ENCODE results near the gene NUDCD3. TPM values are rescaled to one million over a fixed set of nuclear protein-coding genes. Genes with fewer than 3 reads are reported as not detected.

NUDCD3 gene
- polyA plus RNA-seq, 3 donors: 88.7 to 90.7 (median 90.4) TPM

- DNase-seq (ENCODE audit: low read depth in 3 of 3, low spot score in 2 of 3): no peak
Measured at GRCh38 chr7:44403176-44403759, 87.2 kb downstream of the NUDCD3 start.

DNA sequence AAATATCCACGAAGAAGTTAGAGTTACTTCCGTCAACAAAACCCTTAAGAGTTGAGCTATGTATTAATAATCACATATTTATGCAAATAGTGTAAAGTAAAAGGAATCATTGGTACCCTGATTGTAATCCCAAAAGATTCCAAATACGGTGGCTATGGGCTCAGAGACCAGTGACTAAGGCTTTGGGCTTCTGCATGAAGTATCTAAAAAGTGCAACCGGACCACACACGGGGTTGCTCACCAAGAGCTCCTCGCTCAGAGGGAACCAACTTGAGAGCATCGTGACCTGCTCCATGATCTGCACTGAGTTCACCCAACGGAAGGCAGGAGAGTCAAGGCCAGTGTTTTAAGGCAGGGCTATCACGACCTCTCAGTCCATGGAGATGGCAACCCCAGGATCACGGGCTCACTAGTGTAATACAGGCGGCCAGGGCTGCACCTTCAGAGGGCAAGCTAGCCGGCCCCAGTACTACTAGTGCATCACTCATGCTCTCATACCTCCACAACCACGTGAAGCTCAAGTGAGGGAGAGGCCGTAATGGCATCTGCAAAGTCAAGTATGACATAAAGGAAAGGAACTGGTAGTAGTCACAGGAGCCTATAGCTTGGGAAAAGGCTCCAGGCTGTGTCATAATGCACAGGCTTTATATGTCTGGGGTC lies 87.9 kb downstream of the NUDCD3 start:
- no peak for DNase-seq (ENCODE audit: low read depth in 3 of 3, low spot score in 2 of 3)

- no peak for DNase-seq (ENCODE audit: low read depth in 3 of 3, low spot score in 2 of 3)
Measured at GRCh38 chr7:44401692-44402091, 88.8 kb downstream of the NUDCD3 start.

DNA sequence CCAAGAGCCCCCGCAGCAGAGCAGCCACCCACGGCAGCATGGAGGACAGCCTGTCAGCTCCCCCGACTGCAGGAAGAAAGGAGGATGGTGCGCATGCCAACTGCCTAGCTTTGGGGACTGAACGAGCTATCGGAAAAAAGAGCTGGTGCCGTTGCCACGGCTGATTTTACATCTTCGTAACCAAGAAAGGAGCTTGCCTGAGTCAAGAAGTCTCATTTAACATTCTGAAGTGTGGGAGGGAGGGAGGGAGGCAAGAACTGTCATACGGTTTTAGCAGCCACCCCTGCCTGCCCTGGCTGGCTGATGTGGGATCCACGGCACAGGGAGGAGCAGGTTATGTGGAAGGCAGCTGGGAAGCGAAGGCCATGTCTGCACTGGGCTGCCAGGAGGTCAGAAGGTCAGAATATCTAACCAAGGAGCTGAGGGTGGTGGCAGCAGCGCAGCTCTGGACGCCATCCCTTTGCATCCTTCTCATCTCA lies 90.4 kb downstream of the NUDCD3 start:
- no peak for DNase-seq (ENCODE audit: low read depth in 3 of 3, low spot score in 2 of 3)

GRCh38 chr7:44398953-44399574 lies 91.4 kb downstream of the NUDCD3 start:
- DNase-seq (ENCODE audit: low read depth in 3 of 3, low spot score in 2 of 3): no peak

GRCh38 chr7:44398511-44398911 lies 91.9 kb downstream of the NUDCD3 start:
- DNase-seq (ENCODE audit: low read depth in 3 of 3, low spot score in 2 of 3): no peak

DNA sequence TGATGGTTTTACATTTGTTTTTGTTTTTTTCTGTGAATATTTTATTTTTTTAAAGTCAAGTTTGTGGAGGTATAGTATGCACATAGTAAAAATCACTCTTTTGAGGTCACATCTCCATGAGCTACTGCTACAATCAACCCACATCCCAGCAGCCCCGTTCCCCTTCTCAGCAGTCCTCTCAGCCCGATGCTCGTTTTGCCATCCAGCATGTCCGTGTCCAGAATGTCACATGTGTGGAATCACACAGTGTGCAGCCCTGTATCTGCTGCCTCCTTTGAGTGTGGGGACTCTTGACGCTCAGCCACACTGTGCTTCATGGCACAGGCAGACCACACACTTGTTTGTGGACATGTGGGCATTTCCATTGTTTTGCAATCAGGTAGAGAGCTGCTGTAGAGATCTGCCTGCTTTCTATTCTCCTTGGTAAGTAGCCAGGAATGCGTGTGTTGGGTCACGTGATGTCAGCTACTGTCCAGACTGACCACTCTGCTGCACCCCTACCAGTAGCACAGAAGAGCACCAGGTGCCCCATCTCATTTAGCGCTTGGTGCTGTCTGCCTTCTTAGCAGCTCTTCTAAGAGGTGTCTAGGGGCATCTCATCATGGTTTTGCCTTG lies 93.4 kb downstream of the NUDCD3 start:
- no peak for DNase-seq (ENCODE audit: low read depth in 3 of 3, low spot score in 2 of 3)

GRCh38 chr7:44396496-44396895 lies 94.0 kb downstream of the NUDCD3 start:
- DNase-seq (ENCODE audit: low read depth in 3 of 3, low spot score in 2 of 3): peak; percentile 29 to 56 (median 32)

DNA sequence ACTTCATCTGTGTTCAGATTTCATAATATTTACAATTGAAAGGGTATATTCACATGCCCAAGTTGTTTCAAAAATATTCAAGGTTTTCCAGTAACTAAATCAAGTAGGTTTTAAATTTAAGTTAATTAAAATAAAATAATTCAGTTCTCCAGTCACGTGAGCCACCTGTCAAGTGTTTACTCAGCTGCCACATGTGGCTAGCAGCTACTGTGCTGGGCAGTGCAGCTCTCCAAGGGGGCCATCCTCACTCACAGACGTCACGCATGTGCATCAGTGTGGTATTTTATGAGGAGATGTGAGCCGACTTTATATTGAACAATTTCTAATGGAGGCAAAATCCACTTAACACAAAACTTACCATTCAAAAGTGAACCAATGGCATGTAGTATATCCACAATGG lies 95.4 kb downstream of the NUDCD3 start:
- no peak for DNase-seq (ENCODE audit: low read depth in 3 of 3, low spot score in 2 of 3)

DNA sequence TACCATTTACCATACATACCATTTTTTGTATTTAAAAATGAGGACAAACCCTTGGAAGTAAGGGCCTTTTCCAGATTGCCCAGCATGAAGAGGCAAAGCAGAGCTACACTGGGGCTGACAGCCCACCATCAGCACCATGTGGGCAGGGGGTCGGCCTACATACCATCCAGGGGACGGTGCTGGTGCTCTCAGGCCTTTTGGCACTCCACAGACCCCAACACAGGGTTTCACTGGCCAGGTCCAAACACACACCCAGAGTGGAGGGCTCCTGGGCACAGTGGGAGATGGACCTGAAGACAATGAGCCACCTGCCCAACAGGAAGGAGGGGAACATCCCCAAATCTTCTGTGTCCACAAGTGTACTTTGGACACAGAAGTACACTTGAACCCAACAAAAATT lies 95.8 kb downstream of the NUDCD3 start:
- DNase-seq (ENCODE audit: low read depth in 3 of 3, low spot score in 2 of 3): no peak

GRCh38 chr7:44394112-44394447 lies 96.4 kb downstream of the NUDCD3 start:
- DNase-seq (ENCODE audit: low read depth in 3 of 3, low spot score in 2 of 3): no peak

DNA sequence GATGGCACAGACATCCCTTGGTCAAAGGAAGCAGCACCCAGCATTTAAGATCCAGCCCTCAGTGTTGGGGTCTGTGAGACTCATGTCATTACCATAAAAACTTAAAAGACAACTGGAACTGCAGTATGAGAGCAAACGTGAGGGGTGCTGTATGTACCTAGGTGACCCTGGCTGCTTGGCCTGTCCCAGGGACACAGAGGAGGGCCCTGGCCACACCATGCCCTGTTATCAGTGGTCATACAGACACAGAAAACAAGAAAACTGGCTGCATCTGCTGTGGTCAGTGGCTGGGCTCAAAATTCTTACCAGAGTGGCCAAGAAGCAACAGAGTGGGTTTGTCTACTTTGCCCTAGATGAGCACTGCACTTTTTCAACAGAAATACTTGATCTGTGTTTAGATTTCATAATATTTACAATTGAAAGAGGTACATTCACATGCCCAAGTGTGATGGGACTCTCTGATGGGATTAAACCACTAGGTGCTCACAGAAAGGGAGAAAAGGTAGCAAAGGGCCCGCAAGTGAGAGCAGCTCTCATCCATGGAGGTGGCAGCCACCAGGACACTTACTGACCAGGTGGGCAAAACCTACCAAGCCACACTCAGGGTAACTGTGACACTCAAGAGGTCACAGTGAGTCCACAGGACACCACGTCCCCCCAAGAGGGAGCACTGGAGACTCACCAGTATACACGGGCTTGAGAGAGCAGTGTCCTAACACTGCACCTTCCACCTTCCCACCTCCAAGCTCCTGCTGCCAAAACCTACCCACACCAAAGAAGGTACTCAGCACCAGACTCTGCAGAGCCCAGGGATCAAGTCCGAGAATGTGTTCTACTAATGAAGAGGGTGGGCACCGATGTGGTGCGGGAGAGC lies 97.0 kb downstream of the NUDCD3 start:
- no peak for DNase-seq (ENCODE audit: low read depth in 3 of 3, low spot score in 2 of 3)

GRCh38 chr7:44392618-44393010 lies 97.8 kb downstream of the NUDCD3 start:
- DNase-seq (ENCODE audit: low read depth in 3 of 3, low spot score in 2 of 3): no peak

DNA sequence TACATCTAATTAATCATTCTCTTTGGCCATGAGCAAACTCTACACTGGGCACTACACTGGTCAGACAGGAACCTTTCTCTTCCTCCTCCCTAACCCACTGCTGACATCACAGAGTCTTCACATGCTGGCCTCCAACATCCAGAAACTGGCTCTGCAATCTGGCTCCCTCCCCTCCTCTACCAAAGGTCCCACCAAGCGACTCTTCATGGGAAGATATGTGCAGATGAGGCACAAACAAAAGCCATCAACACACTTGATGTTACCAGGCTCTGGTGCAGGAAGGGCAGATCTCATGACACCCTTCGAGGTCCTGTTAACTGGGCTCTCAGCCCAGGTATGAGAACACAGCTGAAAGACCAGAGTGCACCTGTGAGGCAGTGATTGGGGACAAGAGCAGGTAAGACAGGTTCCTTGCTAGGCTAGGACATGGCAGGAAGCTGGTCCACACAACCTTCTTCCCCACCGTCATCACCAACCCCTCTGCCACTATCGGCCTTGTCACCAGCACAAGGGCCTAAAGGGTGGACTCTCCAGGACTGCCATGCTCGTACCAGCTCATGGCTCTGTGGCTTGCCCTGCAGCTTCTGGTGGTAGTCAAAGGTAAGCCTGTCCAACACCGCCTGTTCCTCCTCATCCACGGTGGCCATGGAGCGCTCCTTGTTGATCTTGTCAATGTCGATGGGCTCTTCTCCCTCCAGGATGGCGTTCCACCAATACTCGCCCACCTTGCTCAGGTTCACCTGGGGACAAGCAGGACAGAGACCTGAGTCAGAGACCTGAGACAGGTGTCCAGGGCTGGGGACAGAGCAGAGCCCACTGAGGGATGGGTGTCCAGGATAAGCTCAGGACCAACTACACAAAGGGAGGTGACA lies 98.5 kb downstream of the NUDCD3 start:
- DNase-seq (ENCODE audit: low read depth in 3 of 3, low spot score in 2 of 3): no peak

DNA sequence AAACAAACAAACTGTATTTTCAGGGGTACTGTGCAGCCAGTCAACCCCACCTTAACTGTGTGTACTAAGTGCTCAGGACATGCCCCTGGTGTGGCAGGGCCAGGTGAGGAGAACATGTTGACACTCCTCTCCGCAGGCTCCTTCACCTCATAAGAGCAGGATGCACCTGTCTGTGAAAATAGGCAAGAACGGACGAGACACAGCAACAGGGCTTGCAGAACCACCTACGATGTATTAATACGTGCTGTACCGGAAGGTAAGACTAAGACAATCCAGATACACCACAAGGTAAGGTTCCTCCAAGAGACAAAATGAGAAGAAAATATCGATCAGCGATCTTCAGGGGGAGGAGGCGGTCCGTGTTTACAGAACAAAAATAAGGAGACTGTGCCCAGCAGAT lies 99.3 kb downstream of the NUDCD3 start:
- no peak for DNase-seq (ENCODE audit: low read depth in 3 of 3, low spot score in 2 of 3)

GRCh38 chr7:44390701-44391100 lies 99.8 kb downstream of the NUDCD3 start:
- DNase-seq (ENCODE audit: low read depth in 3 of 3, low spot score in 2 of 3): no peak

- no peak for DNase-seq (ENCODE audit: low read depth in 3 of 3, low spot score in 2 of 3)
Measured at GRCh38 chr7:44388089-44388970, 102.1 kb downstream of the NUDCD3 start.

DNA sequence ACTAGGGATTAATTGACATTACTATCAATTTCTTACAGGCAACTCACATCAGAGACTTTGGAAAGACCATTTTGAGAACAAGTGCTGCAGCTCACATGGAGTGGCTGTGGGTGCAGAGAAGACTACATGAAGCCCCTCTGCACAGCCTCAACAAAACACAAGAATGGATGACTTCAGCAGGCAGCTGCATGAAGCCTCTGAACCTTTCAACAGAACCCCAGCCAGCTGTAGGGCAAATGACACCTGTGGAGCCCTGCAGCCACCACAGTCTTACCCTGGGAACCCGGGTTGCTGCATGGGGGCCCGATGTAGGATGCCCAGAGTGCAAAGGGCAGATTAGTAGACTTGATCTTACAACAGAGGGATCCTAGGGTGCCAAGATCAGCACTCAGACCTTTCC lies 103.1 kb downstream of the NUDCD3 start:
- no peak for DNase-seq (ENCODE audit: low read depth in 3 of 3, low spot score in 2 of 3)

Data from right renal cortex interstitium (tissue), 3 donors.